Activated gamma-delta T cell treated with Interleukin-2 at 50 U/mL for 16 hours (primary cell): ENCODE data around the gene RIPK1.
A peak's percentile ranks its signal among the peaks of the same experiment; 100 is the strongest.

Experiments
- DNase-seq: peaks from one replicate; pipeline ENCODE4 v3.0.0-alpha.2; 2020

RIPK1 gene

DNA sequence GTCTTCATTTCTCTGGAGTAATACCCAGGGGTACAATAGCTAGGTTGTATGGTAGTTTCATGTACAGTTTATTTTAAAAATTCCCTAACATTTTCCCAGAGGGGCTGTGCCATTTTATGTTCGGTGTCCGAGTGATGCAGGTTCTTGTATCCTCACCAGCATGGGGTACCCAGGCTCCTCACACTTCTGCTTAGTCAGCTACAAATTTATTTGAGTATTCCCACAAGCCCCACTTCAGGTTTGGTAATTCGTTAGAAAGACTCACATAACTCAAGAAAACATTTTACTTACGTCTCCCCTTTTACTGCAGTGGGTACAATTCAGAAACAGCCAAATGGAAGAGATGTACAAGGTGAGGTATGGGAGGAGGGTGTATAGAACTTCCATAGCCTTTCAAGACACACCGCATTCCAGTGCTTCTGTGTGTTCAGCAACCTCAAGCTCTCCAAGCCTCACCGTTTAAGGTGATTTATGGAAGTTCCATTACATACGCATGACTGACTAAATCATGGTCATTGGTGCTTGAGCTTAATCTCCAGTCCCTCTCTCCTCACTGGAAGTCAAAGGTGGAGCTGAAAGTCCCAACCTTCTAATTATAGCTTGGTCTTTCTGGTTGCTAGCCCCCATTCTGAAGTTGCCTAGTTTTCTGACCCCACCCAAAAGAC, 18.1 kb downstream of the RIPK1 start:
- no peak for DNase-seq

DNA sequence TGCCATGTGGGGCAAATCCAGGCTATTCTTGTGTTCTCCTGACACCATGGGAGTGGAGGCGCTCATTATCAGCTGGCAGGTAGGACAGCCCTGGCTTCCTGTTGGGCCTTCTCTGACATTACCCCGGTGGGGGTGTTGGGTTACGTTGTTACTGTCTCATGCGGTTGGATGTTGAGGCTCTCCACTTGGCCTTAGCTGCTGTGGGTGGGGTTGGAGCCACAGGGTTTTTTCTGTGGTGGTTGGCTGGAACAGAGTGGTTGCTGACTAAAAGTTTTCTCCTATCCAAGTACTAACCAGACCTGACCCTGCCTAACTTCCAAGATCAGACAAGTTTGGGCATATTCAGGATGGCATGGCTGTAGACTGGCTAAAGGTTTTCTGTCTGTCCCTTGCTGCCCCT, 20.2 kb downstream of the RIPK1 start:
- DNase-seq: no peak

DNA sequence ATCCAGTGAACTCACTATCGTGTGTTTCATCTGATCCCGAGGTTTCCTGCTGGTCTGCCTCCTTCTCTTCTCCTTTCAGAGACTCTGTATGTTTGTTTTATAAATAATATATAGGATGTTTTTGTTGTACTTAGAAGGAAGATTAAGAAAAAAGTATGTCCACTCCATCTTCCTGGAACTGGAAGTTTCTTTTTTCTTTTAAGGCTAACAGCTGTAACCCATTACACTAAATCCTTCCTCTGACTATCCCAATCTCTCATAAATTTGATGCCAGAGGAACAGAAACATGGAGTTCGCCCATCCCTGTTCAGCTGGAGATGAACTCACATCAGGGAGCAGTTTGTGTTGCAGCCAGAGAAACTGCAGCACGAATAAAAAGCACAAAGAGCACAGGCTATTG, 20.7 kb downstream of the RIPK1 start:
- no peak for DNase-seq

DNA sequence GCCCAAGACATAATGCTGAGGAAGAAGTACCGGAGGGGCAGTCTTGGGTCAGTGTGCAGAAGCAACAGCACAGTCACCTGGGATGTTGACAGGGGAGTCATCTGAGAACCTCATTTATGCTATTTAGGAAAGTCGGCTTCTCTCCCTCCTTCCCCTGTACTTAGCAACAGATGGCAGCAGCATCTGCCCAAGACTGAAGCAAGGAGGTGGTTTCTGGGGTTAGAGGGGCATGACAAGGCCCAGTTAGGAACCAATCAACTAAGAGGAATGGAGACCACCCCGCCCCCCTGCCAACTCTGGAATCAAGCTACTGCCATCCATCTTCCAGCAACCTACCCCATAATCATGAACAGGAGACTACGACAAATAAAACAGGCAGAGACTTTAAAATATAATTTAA, 21.7 kb downstream of the RIPK1 start:
- DNase-seq: no peak

DNA sequence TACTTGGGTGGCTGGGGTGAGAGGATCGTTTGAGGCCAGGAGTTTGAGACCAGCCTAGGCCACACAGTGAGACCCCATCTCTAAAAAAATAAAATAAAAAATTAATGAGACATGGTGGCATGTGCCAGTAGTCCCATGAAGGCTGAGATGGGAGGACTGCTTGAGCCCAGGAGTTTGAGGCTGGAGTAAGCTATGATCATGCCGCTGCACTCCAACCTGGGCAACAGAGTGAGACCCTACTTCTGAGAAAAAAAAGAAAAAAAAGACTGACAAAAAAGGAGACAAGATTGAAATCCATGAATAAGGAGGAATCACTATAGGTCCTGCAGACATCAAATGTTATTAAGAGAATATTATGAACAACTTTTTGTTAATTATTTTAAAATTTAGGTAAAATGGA, 26.5 kb downstream of the RIPK1 start:
- no peak for DNase-seq

DNA sequence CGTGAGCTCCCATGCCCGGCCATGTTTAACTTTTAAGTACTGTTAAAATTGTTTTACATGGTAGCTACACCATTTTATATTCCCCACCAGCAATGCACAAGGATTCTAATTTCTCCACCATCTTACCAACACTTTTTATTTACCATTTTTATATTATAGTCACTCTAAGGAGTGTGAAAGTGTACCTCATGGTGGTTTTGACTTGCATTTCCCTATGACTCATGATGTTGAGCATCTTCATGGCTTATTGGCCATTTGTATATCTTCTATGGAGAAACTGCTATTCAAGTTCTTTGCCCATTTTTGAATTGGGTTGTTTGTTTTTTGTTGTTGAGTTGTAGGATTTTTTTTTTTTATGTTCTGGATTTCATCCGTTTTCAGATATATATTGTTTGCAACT, 34.6 kb downstream of the RIPK1 start:
- no peak for DNase-seq

DNA sequence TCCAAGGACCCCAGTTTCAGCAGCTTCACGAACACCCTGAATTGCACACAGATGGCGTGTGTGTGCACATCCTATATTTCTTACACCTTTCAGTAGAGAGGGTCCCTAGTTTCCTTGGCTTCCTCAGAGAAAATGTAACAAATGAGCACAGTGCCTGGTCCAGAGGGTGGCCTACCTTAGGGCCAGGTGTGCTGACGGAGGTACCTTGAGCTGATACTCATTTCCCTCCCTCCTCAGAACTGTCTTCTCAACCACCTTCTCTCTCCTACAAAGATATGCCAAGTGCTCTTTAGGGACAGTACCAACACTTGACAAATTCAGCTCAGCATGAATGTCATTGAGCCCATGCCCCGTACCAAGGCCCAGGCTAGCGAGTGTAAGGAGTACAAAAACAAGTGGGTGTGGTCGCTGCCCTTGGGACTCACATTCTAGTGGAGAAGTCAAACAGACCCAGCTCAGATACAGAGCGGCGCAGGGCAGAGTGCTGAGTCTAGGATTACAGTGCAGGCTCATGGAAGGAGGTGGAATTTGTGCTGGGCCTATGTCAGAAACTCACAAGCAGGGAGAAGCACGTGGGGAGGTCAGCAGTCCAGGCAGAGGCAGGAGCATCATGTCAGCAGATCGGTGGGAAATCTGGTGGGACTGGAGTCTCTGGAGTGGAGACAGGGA, 40.6 kb downstream of the RIPK1 start:
- DNase-seq: no peak

DNA sequence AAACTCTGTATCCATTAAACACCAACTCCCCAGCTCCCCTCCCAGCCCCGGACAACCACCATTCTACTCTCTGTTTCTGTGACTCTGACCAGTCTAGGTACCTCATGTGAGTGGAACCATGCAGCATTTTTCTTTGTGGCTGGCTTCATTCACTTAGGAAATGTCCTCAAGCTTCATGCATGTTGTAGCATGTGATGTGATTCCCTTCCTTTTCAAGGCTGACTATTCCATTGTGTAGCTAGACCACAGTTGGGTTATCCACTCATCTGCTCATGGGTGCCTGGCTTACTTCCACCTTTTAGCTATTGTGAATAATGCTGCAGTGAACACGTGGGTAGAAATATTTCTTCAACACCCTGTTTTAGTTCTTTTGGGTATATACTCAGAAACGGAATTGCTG, 41.5 kb downstream of the RIPK1 start:
- DNase-seq: no peak

DNA sequence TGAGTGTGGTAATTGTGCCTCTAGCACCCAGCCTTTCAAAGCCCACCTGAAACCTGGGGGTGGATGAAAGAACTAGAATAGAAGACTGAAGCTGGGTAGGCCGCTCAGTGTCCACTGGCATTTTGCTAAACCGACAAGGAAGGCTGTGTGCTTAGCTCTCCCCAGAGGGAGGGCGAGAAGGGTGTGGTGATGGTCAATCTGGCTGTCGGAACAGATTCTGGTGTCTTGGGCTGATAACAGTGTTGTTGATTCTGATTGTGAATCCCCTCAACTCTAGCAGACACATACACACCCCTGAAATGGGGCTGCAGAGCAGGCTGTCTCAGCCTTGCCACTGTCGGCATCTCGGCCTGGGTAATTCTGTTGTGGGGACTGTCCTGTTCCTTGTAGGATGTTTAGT, 46.1 kb downstream of the RIPK1 start:
- DNase-seq: no peak

DNA sequence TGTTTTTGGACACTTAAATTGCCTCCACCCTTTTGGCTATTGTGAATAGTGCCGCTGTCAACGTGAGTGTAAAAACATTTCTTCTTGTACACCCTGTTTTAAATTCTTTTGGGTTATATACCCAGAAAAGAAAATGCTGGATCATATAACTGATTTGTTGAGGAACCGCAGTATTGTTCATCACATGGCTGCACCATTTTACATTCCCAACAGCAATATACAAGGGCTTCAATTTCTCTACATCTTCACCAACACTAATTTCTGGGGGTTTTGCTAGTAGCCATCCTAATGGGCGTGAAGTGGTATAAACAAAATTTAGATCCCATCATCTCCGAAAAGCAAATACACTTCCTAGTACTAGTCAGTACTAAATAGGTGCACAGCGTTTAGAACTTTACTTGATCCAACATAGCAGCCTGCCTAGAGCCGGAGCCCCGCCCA, 49.6 kb downstream of the RIPK1 start:
- DNase-seq: no peak

DNA sequence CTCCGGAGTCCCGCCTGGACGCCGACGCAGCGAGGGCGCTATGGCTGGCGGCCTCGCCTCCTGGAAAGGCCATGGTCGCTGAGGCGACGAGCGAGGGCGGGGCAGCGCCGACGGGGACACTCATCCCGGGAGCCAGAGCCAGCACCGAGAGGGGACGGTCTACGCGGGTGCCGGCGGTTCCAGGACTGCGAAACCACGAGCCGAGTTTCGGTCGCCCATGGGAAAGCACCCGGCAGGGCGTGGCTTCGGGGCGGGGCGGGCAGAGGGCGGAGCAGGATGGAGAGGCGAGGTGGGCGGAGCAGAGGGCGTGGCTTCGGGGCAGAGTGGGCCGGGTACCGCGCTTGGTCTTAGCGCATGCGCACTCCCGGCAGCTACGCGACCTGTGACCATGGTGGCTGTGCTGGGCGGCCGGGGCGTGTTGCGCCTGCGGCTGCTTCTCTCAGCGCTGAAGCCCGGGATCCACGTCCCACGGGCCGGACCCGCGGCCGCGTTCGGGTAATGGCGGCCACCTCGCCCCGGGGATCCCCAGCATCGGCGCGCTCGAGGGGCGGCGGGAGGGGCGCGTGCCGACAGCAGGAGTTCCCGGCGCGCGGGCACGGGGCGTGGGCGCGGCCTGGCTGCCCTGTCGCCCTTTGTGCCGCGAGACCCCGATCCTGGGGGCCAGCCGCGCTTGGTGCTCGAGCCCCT, 50.2 kb downstream of the RIPK1 start, which contains the start of gene BPHL:
BPHL (plus strand) TSS at position 359 of the 687 bp plus-strand sequence; CDS start at position 389, 30 bp downstream.
- DNase-seq: peak; percentile 100

DNA sequence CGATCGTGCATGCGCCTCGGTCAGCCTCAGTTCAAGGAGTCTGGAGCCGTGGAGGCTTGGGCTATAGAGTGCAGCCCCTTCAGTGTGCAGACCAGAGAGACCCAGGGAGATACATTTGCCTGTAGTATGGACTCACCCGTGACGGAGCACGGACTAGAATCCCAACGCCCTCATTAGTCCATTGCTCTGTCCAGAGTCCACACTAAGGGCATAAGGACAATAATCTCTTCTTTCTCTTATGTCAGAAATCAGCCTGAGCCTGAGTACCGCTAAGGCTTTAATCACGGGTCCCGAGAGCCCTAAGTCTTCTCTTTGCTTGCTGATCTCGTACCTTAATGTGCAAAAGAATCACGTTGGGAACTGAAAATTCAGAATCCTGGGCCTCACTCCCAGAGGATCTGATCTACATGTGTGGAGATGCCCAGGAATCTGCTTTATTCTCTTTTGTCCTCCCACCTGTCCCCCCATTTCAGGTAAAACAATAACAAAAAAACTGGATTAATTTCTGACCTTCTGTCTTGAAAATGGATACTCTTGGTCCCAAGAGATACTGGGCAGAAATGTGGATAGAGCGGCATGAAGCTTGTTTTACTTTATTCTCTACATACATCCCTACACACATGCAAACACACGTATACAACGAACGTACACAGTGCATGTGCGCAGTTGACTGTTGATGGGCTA, 50.9 kb downstream of the RIPK1 start:
- DNase-seq: no peak

DNA sequence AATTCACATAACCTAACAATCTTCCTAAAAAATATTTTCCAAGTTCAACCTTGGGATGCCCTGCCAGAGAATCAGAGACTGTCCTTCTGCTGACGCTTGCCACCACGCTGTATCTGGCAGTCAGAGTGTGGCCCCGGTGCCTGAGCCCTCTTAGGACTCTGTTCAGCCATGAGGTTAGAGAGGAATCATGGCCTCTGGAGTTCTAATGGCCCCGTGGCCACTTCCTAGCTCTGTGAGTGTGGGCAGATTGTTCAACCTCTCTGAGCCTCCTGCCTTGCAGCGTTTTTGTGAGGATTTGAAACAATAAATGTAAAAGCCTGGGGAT, 52.4 kb downstream of the RIPK1 start:
- DNase-seq: no peak

DNA sequence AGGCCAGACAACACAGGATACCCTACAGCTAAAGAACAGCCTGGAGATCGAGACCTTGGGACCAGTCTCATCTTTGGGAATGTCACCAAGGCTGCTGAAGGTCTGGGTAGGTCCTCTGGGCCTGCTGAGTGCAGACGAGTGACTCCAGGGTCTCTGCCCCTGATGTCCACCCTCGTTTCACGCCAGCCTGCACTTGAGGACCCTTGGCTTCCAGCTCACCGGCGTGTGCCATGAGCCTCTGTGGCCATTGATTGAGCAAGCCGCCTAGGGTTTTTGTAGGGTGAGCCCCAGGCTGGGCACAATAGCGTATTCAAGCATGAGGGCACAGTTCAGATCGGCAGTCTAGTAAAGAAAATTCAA, 54.5 kb downstream of the RIPK1 start:
- no peak for DNase-seq

DNA sequence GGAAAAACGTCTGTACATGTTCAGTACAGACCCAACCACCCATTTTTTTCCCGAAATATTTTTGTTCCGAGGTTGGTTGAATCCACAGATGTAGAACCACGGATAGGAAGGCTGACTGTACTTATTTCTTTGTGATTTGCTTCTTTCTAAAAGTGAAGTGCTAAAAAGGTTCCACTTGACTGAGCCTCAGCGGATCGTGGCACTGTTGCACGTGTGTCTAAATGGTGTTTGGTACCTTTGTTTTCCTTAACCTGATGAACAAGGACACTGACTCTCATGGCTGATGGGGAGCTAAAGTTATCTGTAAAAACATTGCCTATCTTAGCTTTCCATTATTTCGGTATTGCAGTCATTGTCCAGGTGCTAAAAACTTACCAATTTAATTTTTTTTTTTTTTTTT, 56.4 kb downstream of the RIPK1 start:
- DNase-seq: no peak

DNA sequence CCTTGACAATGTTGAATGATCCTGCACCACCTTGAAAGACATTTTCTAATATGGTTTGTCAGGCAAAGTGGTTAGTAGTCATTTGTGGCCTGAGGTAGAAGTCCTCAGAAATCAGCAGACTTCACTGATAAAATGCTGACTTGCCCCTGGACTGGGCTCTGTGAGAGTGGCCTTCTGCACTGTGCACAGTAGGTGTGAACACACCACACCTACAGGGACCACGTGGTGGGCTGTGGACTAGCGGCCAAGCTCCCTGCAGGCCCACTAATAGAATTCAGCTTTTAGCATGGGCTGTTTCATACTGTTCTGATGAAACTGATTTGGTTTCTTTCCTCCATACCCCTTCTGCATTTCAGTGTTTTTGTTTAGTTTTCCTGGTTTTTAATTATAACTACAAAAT, 57.5 kb downstream of the RIPK1 start:
- DNase-seq: no peak

DNA sequence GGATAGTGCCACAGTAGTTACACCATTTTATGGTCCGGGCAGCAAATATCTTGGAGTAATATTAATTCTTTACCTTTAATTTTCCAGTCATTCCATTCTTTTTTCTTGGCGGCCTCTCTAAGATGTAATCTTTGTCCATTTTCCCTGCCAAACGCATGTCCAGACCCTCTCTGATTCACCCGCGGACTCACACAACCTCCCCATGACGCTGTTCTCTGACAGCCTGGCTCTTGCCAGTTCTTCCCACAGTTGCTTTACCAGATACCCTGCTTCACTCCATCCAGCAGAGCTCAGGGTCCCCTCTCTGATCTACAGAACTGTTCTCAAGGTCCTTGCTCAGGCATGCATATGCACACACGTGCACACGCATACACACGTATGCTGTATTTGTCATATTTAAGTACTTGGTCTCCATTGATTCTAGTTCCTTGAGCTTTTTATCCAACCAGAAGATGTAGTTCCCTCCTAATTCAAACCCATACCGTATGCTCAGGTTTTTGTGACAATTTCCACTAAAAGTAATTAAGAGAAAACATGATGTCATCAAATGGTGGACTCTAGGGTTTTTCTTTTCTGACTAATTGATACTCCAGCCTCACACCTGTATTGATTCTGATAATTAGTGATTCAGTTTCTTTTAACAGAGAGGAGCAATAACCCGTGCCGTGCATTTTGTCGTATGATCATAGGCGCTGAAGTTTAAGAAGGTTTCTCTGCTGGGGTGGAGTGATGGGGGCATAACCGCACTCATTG, 60.2 kb downstream of the RIPK1 start:
- no peak for DNase-seq

DNA sequence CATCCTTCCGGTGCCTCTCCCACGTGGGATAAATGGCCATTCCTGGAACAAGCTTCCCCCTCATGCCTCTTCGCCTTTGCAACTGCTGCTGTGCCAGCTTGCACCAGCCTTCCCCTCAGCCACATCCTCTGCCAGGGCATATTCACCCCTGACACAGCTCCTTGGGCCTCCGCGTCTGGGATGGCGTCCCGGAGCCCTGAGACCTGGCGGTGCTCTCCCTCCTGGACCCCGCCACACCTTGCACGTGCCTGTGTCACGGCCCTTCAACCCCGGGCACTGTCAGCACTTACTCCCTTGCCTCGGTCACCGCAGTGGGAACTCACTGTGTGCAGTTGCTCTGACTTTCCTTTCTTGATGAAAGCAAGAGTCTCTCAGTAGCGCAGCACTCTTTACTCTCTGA, 63.4 kb downstream of the RIPK1 start:
- no peak for DNase-seq

DNA sequence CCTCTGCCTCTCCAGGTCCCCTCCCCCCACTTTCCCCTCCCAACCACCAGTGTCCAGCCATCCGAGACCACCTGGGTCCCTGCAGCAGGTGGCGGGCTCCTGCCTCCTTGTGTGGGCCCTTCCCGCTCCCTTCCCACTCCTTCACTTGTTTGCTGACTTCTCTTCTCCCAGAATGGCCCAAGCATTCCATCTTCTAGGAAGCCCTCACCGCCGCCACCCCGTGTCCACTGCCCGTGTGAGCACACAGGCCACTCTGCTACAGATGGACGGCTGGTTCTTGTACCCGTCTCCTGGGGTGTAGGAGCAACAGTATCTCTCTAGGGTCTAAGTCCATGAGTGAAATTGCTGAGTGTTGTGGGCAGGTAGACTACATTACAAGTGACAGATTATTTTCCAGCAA, 65.2 kb downstream of the RIPK1 start:
- no peak for DNase-seq

DNA sequence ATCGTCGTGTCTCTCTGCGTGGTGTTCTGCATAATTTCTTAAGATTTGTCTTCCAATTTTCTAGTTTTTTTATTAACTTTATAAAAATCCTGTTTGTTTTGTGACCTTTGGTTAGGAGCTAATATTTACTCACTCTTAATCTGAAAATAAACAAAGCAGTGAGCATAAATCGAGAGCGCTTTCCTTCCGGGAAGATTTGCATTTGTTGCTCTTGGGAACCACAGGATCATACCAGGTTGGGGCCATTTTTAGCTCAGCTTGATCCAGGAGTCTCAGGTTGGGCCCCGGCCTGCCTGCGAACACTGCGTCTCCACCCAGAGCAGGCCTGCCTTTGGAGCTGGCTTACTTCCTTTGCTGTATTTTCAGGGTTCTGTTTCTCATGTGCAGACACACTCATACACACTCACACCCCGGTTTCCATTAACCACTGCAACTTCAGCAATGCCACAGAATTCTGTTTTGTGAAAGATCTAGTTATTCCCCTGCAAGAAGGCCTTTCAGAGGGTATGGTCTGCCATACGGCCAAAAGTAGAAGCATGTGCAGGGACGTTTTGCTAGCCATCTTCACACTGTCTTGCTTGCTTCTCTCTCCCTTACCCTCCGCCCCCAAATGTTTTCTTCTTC, 67.5 kb downstream of the RIPK1 start:
- no peak for DNase-seq

DNA sequence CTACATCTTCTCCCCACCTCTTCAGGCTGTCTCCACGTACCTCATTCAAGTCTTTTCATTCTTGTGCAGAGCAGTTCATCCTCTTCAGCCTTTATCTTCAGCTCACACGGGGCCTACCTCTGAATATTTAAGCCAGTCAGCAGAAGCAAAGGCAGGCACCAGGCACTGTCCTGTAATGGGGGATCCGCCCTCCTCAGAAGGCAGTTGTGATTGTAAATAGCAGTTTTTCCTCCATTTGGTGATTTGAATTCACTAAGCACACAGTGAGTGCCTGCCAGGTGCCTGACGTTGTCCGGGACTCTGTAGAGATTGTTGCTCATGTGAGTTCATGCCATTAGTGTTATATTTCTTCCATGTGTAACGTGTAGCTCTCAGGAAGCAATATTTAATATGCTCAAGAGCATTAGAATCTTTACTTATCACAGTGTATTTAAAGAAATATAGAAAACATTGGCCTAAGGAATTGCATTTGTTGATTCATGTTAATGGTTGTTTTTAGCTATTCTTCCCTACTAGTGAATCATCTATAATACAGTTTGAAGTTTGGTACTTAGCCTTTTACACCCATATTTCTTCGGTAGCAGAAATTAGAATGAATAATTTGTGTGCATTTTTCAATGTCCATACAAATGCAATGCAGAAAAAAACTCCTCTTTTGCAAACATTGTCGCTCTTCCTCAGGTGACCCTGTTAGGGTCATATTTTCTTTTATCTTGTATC, 68.2 kb downstream of the RIPK1 start:
- no peak for DNase-seq
